ENCODE results near the gene STAG3.
"Not testable (repeated sequence)": the region's sequence is repeated elsewhere in the genome, so short reads cannot be mapped to it uniquely, and the experiment has no call there.

Gene STAG3

DNA sequence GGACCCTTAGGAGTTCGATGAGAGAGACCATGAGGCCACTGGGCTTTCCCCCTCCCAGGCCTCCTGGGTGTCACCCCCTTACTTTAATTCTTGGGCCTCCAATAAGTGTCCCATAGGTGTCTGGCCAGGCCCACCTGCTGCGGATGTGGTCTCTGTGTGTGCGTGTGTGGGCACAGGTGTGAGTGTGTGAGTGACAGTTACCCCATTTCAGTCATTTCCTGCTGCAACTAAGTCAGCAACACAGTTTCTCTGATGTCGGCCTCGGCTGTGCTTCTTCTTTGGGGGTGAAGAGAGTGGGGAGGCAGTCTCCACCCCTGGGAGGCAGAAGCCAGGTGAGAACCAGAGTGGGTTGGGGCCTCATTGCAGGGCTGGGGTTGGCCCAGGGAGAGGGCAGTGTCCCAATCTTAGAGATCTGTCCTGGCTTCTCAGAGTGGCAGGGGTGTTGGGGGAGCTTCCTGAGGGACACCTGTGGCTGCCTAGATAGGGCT lies 43.6 kb downstream of the STAG3 start:
- Histone ChIP-seq H3K4me1 (ENCODE audit: low read length) (peaks cover 27% of the 10 kb centered on the region), H3K4me3 (ENCODE audit: low read length) (no peak overlapping the region), H2AFZ (ENCODE audit: low read depth, low read length) (no peak overlapping the region), H3K9ac (ENCODE audit: low read length) (no peak overlapping the region), H3K79me2 (ENCODE audit: low read length) (no peaks in the 10 kb centered on the region), H3K9me3 (ENCODE audit: insufficient read depth, low read length) (no peaks in the 10 kb centered on the region), H4K20me1 (ENCODE audit: insufficient read depth, low read length) (no peaks in the 10 kb centered on the region), H3K27me3 (ENCODE audit: low read depth, low read length) (no peaks in the 10 kb centered on the region), H3K27ac (ENCODE audit: low read length) (no peak overlapping the region), H3K36me3 (replicated peaks; ENCODE audit: low read depth, low read length) (no peaks in the 10 kb centered on the region), H3K4me2 (ENCODE audit: low read length) (peak overlapping the region; percentile 21; the same call in 1 of the 2 replicates)
- TF ChIP-seq CTCF (IDR thresholded peaks at IDR 0.05; ENCODE audit: low read depth, low read length) (no peak), EZH2phosphoT487 (IDR thresholded peaks at IDR 0.05; ENCODE audit: low read depth) (no peak)

GRCh38 chr7:100221767-100222444 lies 44.2 kb downstream of the STAG3 start:
- Histone ChIP-seq H3K27me3 (ENCODE audit: low read depth, low read length) (no peaks in the 10 kb centered on the region), H3K27ac (ENCODE audit: low read length) (no peak overlapping the region), H3K36me3 (replicated peaks; ENCODE audit: low read depth, low read length) (no peaks in the 10 kb centered on the region), H3K4me3 (ENCODE audit: low read length) (no peak overlapping the region), H3K9ac (ENCODE audit: low read length) (no peak overlapping the region; the same call in 1 of the 2 replicates), H2AFZ (ENCODE audit: low read depth, low read length) (no peak overlapping the region), H4K20me1 (ENCODE audit: insufficient read depth, low read length) (no peaks in the 10 kb centered on the region), H3K4me1 (ENCODE audit: low read length) (peaks cover 23% of the 10 kb centered on the region), H3K9me3 (ENCODE audit: insufficient read depth, low read length) (no peaks in the 10 kb centered on the region), H3K79me2 (ENCODE audit: low read length) (no peaks in the 10 kb centered on the region), H3K4me2 (ENCODE audit: low read length) (peak overlapping the region; percentile 21; the same call in 1 of the 2 replicates)
- TF ChIP-seq CTCF (IDR thresholded peaks at IDR 0.05; ENCODE audit: low read depth, low read length) (no peak), EZH2phosphoT487 (IDR thresholded peaks at IDR 0.05; ENCODE audit: low read depth) (no peak)

- H3K4me2 ChIP-seq (ENCODE audit: low read length), result no peak overlapping the region
Observed at GRCh38 chr7:100222445-100223132, 44.9 kb downstream of the STAG3 start.

GRCh38 chr7:100223376-100223927 lies 45.7 kb downstream of the STAG3 start:
- peaks cover 17% of the 10 kb centered on the region for H3K4me1 ChIP-seq (ENCODE audit: low read length)
- not testable (repeated sequence) for H3K4me3 ChIP-seq (ENCODE audit: low read length); H3K27ac ChIP-seq (ENCODE audit: low read length); H3K27me3 ChIP-seq (ENCODE audit: low read depth, low read length); H3K79me2 ChIP-seq (ENCODE audit: low read length); H2AFZ ChIP-seq (ENCODE audit: low read depth, low read length); H4K20me1 ChIP-seq (ENCODE audit: insufficient read depth, low read length); H3K9me3 ChIP-seq (ENCODE audit: insufficient read depth, low read length); H3K9ac ChIP-seq (ENCODE audit: low read length); H3K36me3 ChIP-seq (replicated peaks; ENCODE audit: low read depth, low read length); H3K4me2 ChIP-seq (ENCODE audit: low read length)

More at GRCh38 chr7:100222445-100223132, 44.9 kb downstream of the STAG3 start:
- H3K36me3 ChIP-seq (replicated peaks; ENCODE audit: low read depth, low read length), result no peaks in the 10 kb centered on the region
- H4K20me1 ChIP-seq (ENCODE audit: insufficient read depth, low read length), result no peaks in the 10 kb centered on the region
- peaks cover 17% of the 10 kb centered on the region for H3K4me1 ChIP-seq (ENCODE audit: low read length)
- no peaks in the 10 kb centered on the region for H3K79me2 ChIP-seq (ENCODE audit: low read length)
- H2AFZ ChIP-seq (ENCODE audit: low read depth, low read length), result no peak overlapping the region
- TF ChIP-seq CTCF (IDR thresholded peaks at IDR 0.05; ENCODE audit: low read depth, low read length) (no peak), EZH2phosphoT487 (IDR thresholded peaks at IDR 0.05; ENCODE audit: low read depth) (no peak)
- no peak overlapping the region for H3K4me3 ChIP-seq (ENCODE audit: low read length)
- H3K9me3 ChIP-seq (ENCODE audit: insufficient read depth, low read length), result no peaks in the 10 kb centered on the region
- no peak overlapping the region for H3K27ac ChIP-seq (ENCODE audit: low read length)
- no peaks in the 10 kb centered on the region for H3K27me3 ChIP-seq (ENCODE audit: low read depth, low read length)
- no peak overlapping the region for H3K9ac ChIP-seq (ENCODE audit: low read length)

- H3K27me3 ChIP-seq (ENCODE audit: low read depth, low read length); H2AFZ ChIP-seq (ENCODE audit: low read depth, low read length); H3K9ac ChIP-seq (ENCODE audit: low read length); H3K4me2 ChIP-seq (ENCODE audit: low read length); H3K9me3 ChIP-seq (ENCODE audit: insufficient read depth, low read length); H3K4me3 ChIP-seq (ENCODE audit: low read length); H3K79me2 ChIP-seq (ENCODE audit: low read length); H3K36me3 ChIP-seq (replicated peaks; ENCODE audit: low read depth, low read length); H4K20me1 ChIP-seq (ENCODE audit: insufficient read depth, low read length); H3K27ac ChIP-seq (ENCODE audit: low read length): not testable (repeated sequence)
- peaks cover 16% of the 10 kb centered on the region for H3K4me1 ChIP-seq (ENCODE audit: low read length)
Observed at GRCh38 chr7:100224891-100225290, 47.2 kb downstream of the STAG3 start.

GRCh38 chr7:100234660-100235317 lies 57.1 kb downstream of the STAG3 start:
- H3K4me3 ChIP-seq (ENCODE audit: low read length); H2AFZ ChIP-seq (ENCODE audit: low read depth, low read length); H3K9ac ChIP-seq (ENCODE audit: low read length); H3K27me3 ChIP-seq (ENCODE audit: low read depth, low read length); H3K27ac ChIP-seq (ENCODE audit: low read length); H4K20me1 ChIP-seq (ENCODE audit: insufficient read depth, low read length); H3K79me2 ChIP-seq (ENCODE audit: low read length); H3K36me3 ChIP-seq (replicated peaks; ENCODE audit: low read depth, low read length); H3K4me1 ChIP-seq (ENCODE audit: low read length); H3K4me2 ChIP-seq (ENCODE audit: low read length); H3K9me3 ChIP-seq (ENCODE audit: insufficient read depth, low read length): not testable (repeated sequence)

All from OCI-LY3 (cell line).